Measurements from ENCODE around the gene XDH. TPM values are rescaled to one million over a fixed set of nuclear protein-coding genes. Genes with fewer than 3 reads are reported as not detected.

The XDH gene
- total and polyA plus RNA-seq, 12 donors = 0.01 to 0.16 (median 0.08) TPM; not detected in 7

DNA sequence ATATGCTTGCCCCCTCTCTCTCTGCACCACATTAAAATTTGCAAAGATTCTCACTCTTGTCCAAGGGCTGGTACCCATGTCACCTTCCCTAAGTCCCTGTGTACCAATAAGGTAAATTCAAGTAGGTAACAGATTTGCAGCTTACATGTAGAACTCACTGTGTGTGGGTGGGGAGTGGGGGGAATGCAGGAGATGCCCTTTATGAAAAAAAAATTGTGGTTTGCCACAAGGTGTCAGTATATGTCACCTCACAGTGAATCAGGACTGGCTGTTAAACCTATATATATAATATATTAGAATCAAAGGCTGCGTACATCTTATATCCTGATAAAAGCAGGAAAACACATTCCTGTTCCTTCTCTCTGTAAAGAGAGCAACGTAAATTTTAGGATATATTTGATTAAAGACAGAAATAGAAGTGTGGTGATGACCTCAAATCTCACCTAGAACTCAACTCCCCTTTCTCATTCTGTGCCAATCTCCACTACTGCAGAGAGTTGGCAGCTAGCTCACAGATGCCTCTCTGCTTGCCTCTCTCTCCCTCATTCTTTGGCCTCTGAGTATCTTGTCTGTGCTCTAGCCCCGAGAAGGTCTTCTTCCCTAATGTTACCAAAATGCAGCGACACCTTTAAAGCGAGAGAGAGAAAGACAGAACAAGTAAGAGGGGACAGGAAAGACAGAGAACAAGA is 536 bp downstream of the XDH start:
- intact Hi-C loops (cut with DNase I) = no loop called here
- H3K27me3 ChIP-seq = peaks cover 0 to 11% (median 0%) of the 10 kb centered on the region in 7 donors
- WGBS, 2 donors = 52 to 57% methylated on average over 5 of the region's 5 CpGs
- no peak overlapping the region for H3K4me3 ChIP-seq
- H3K9me3 ChIP-seq = peaks cover 0 to 18% (median 8%) of the 10 kb centered on the region in 11 donors
- no peak overlapping the region for H3K27ac ChIP-seq
- H3K36me3 ChIP-seq = no peaks in the 10 kb centered on the region
- no peak for ATAC-seq
- TF ChIP-seq, protein P1, sequence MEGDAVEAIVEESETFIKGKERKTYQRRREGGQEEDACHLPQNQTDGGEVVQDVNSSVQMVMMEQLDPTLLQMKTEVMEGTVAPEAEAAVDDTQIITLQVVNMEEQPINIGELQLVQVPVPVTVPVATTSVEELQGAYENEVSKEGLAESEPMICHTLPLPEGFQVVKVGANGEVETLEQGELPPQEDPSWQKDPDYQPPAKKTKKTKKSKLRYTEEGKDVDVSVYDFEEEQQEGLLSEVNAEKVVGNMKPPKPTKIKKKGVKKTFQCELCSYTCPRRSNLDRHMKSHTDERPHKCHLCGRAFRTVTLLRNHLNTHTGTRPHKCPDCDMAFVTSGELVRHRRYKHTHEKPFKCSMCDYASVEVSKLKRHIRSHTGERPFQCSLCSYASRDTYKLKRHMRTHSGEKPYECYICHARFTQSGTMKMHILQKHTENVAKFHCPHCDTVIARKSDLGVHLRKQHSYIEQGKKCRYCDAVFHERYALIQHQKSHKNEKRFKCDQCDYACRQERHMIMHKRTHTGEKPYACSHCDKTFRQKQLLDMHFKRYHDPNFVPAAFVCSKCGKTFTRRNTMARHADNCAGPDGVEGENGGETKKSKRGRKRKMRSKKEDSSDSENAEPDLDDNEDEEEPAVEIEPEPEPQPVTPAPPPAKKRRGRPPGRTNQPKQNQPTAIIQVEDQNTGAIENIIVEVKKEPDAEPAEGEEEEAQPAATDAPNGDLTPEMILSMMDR (IDR thresholded peaks at IDR 0.05) = peak in 4 of 9 donors; percentile 9 to 16 (median 12)
- no peaks in the 10 kb centered on the region for H3K4me1 ChIP-seq
- DNase-seq = no peak

DNA sequence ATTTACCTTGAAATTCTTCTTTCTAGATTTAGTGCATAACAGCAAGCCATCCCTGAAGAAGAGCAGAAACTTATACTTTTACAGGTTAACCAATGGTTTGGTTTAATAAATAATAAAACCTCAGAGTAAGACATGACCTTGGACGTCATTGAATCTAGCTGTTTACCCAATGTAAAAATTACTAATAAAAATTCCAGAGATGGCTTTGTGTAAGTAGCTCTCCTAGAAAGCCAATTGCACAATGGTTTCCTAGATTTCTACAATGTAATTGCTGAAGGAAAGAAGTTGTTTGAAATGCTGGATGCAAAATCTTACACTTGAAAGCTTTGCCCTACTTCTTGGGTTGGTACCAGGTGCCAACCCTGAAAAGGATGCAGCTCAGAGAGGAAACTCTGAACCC is 1.5 kb downstream of the XDH start:
- H3K27me3 ChIP-seq = peaks cover 0 to 11% (median 0%) of the 10 kb centered on the region in 7 donors
- H3K9me3 ChIP-seq = peaks cover 0 to 8% (median 0%) of the 10 kb centered on the region in 11 donors
- intact Hi-C loops (cut with DNase I) = no loop called here
- no peaks in the 10 kb centered on the region for H3K36me3 ChIP-seq
- DNase-seq = no peak
- TF ChIP-seq, protein P1 (IDR thresholded peaks at IDR 0.05) = no peak
- no peak overlapping the region for H3K27ac ChIP-seq
- H3K4me3 ChIP-seq = no peak overlapping the region
- no peaks in the 10 kb centered on the region for H3K4me1 ChIP-seq
- 56 to 77% methylated on average over 1 of the region's 1 CpG for WGBS, 2 donors
- no peak for ATAC-seq

DNA sequence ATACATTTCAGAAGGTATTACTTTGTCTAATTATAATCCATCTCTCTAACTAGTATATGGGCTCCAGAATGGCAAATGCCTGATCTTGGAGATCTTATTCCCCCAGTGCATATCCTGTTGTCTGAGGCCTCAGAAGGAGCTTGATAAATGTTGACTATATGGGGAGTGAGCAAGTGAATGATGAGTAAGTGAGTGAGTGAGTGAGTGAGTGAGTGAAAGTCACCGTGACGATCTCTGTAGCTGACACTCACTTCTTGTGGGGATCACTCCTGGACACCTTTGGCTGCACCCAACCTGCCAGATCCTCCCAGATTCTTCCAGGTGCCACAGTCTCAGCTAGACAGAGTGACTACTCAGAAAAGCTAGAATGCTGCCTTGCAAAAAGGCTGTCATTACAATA is 2.8 kb downstream of the XDH start:
- ATAC-seq = no peak
- no peaks in the 10 kb centered on the region for H3K9me3 ChIP-seq
- peaks cover 0 to 11% (median 0%) of the 10 kb centered on the region in 7 donors for H3K27me3 ChIP-seq
- intact Hi-C loops (cut with DNase I) = no loop called here
- H3K27ac ChIP-seq = no peak overlapping the region
- H3K4me1 ChIP-seq = no peaks in the 10 kb centered on the region
- H3K4me3 ChIP-seq = no peak overlapping the region
- DNase-seq = no peak
- no peaks in the 10 kb centered on the region for H3K36me3 ChIP-seq
- TF ChIP-seq, protein P1 (IDR thresholded peaks at IDR 0.05) = no peak
- 78 to 84% methylated on average over 2 of the region's 2 CpGs for WGBS, 2 donors

DNA sequence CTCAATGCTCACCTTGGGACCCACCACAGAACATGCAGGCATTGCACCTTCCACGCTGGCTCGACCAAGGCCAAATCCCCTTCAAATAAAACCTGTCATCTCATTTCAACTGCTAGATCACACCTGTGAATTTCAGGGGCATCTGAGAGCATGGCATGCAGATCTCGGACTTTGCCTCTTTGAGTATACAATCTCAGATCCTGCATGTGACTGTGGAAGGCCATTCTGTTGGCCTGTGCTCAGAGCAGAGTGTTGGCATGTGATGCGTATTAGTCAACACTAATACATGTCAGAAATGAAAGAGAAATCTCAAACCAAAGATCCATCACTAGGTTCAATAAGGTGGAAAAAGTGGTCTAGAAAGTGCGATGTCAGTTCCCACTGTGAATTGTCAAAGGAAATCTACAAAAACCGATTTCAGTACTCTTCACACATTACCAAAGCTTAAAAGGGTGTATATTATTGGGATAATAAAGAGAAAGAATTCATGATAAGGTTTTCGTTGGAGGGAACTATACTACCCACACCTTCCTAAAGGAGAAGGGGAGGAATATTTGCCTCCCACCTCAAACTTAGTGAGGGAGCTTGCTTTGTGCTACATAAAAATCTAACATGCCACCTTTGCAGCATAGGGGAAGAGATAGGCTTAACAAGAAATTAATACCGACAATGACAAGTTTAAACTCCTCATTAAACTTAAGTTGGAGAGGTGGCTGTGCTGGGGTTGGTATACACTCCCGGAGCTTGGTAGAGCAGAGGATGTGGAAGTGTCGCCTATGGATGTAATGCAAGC is 7.8 kb downstream of the XDH start:
- Histone ChIP-seq H3K9me3 (no peaks in the 10 kb centered on the region), H3K36me3 (no peaks in the 10 kb centered on the region), H3K27me3 (peaks cover 0 to 11% (median 0%) of the 10 kb centered on the region in 7 donors), H3K27ac (no peak overlapping the region), H3K4me3 (no peak overlapping the region), H3K4me1 (no peaks in the 10 kb centered on the region)
- WGBS, 2 donors = 82 to 87% methylated on average over 10 of the region's 10 CpGs
- ATAC-seq = no peak
- no peak for DNase-seq
- TF ChIP-seq, protein P1 (IDR thresholded peaks at IDR 0.05) = no peak
- intact Hi-C loops (cut with DNase I) = loop anchor here in 1 of 10 donors (10.0 kb wide), 1 partner anchor 118 kb away; no protein-coding TSS in a partner anchor
